Activated naive CD8-positive, alpha-beta T cell treated with anti-CD3 and anti-CD28 coated beads for 36 hours (primary cell): ENCODE data around the gene GRB14. TPM values are rescaled to one million over a fixed set of nuclear protein-coding genes. Genes with fewer than 3 reads are reported as not detected.
"Not testable (repeated sequence)": the region's sequence is repeated elsewhere in the genome, so short reads cannot be mapped to it uniquely, and the experiment has no call there.

Experiments
- DNase-seq: peaks from one replicate; pipeline ENCODE4 v3.0.0; 2021
- H3K27ac Mint-ChIP-seq: one replicate; pipeline ENCODE4 v1.8.0; 2022; ENCODE audit warnings: mild to moderate bottlenecking, moderate library complexity, mixed read lengths
- H3K27me3 Mint-ChIP-seq: one replicate; pipeline ENCODE4 v1.8.0; 2022; ENCODE audit warnings: mild to moderate bottlenecking, mixed read lengths
- H3K36me3 Mint-ChIP-seq: one replicate; pipeline ENCODE4 v1.8.0; 2021; ENCODE audit warnings: mild to moderate bottlenecking, mixed read lengths
- H3K4me1 Mint-ChIP-seq: one replicate; pipeline ENCODE4 v1.8.0; 2021; ENCODE audit warnings: mixed read lengths
- H3K4me3 Mint-ChIP-seq: one replicate; pipeline ENCODE4 v1.8.0; 2022; ENCODE audit warnings: mild to moderate bottlenecking, moderate library complexity, mixed read lengths
- H3K9me3 Mint-ChIP-seq: one replicate; pipeline ENCODE4 v1.8.0; 2022; ENCODE audit warnings: mixed read lengths
- total RNA-seq, 2 experiments: library from RNA; stranded (reverse); gene quantifications; one replicate each; pipeline ENCODE4 v1.2.3, GENCODE V29; 2021

GRB14 gene
- total RNA-seq, 2 experiments from 2014 or later = not detected

GRCh38 chr2:164551519-164551918 is 69.8 kb downstream of the GRB14 start:
- peaks cover 6% of the 10 kb centered on the region for H3K9me3 Mint-ChIP-seq

GRCh38 chr2:164549705-164550104 is 71.6 kb downstream of the GRB14 start:
- H3K9me3 Mint-ChIP-seq, H3K27me3 Mint-ChIP-seq, H3K4me3 Mint-ChIP-seq, H3K36me3 Mint-ChIP-seq, H3K4me1 Mint-ChIP-seq, DNase-seq, H3K27ac Mint-ChIP-seq: not testable (repeated sequence)

More at GRCh38 chr2:164551519-164551918, 69.8 kb downstream of the GRB14 start:
- Mint-ChIP-seq H3K36me3 (no peaks in the 10 kb centered on the region), H3K27ac (no peak overlapping the region), H3K4me3 (no peak overlapping the region), H3K4me1 (no peaks in the 10 kb centered on the region), H3K27me3 (no peaks in the 10 kb centered on the region)
- no peak for DNase-seq

GRCh38 chr2:164545484-164545883 is 75.8 kb downstream of the GRB14 start:
- H3K36me3 Mint-ChIP-seq = no peaks in the 10 kb centered on the region
- no peak overlapping the region for H3K27ac Mint-ChIP-seq
- H3K9me3 Mint-ChIP-seq = peaks cover 7% of the 10 kb centered on the region
- no peak for DNase-seq
- H3K27me3 Mint-ChIP-seq = no peaks in the 10 kb centered on the region
- H3K4me1 Mint-ChIP-seq = no peaks in the 10 kb centered on the region
- H3K4me3 Mint-ChIP-seq = no peak overlapping the region

- DNase-seq = no peak
- Mint-ChIP-seq H3K27me3 (no peaks in the 10 kb centered on the region), H3K36me3 (no peaks in the 10 kb centered on the region), H3K9me3 (peaks cover 3% of the 10 kb centered on the region), H3K4me1 (no peaks in the 10 kb centered on the region), H3K27ac (no peak overlapping the region), H3K4me3 (no peak overlapping the region)
These were observed 78.7 kb downstream of the GRB14 start for GRCh38 chr2:164542581-164543021.

GRCh38 chr2:164538240-164538866 is 82.9 kb downstream of the GRB14 start:
- Mint-ChIP-seq H3K27ac (no peak overlapping the region), H3K4me3 (no peak overlapping the region), H3K4me1 (no peaks in the 10 kb centered on the region), H3K36me3 (no peaks in the 10 kb centered on the region), H3K27me3 (no peaks in the 10 kb centered on the region), H3K9me3 (peaks cover 1% of the 10 kb centered on the region)
- no peak for DNase-seq

- no peaks in the 10 kb centered on the region for H3K27me3 Mint-ChIP-seq
- DNase-seq = no peak
- no peaks in the 10 kb centered on the region for H3K9me3 Mint-ChIP-seq
- H3K27ac Mint-ChIP-seq = no peak overlapping the region
- H3K4me3 Mint-ChIP-seq = no peak overlapping the region
- no peaks in the 10 kb centered on the region for H3K4me1 Mint-ChIP-seq
- no peaks in the 10 kb centered on the region for H3K36me3 Mint-ChIP-seq
These were observed 85.8 kb downstream of the GRB14 start for GRCh38 chr2:164535280-164536025.

GRCh38 chr2:164530464-164530863 is 90.8 kb downstream of the GRB14 start:
- DNase-seq = no peak
- Mint-ChIP-seq H3K36me3 (no peaks in the 10 kb centered on the region), H3K27ac (no peak overlapping the region), H3K4me3 (no peak overlapping the region), H3K9me3 (no peaks in the 10 kb centered on the region), H3K4me1 (no peaks in the 10 kb centered on the region), H3K27me3 (no peaks in the 10 kb centered on the region)

GRCh38 chr2:164523726-164524125 is 97.6 kb downstream of the GRB14 start:
- Mint-ChIP-seq H3K27ac (no peak overlapping the region), H3K4me1 (no peaks in the 10 kb centered on the region), H3K36me3 (no peaks in the 10 kb centered on the region), H3K4me3 (no peak overlapping the region), H3K27me3 (no peaks in the 10 kb centered on the region), H3K9me3 (peaks cover 3% of the 10 kb centered on the region)
- no peak for DNase-seq

- Mint-ChIP-seq H3K4me3 (no peak overlapping the region), H3K9me3 (peaks cover 5% of the 10 kb centered on the region), H3K27me3 (no peaks in the 10 kb centered on the region), H3K36me3 (no peaks in the 10 kb centered on the region), H3K27ac (no peak overlapping the region), H3K4me1 (no peaks in the 10 kb centered on the region)
- DNase-seq = no peak
These were observed 98.3 kb downstream of the GRB14 start for GRCh38 chr2:164523009-164523408.

- no peaks in the 10 kb centered on the region for H3K4me1 Mint-ChIP-seq
- no peak overlapping the region for H3K4me3 Mint-ChIP-seq
- no peaks in the 10 kb centered on the region for H3K36me3 Mint-ChIP-seq
- no peak for DNase-seq
- H3K27ac Mint-ChIP-seq = no peak overlapping the region
- H3K27me3 Mint-ChIP-seq = no peaks in the 10 kb centered on the region
- peaks cover 5% of the 10 kb centered on the region for H3K9me3 Mint-ChIP-seq
These were observed 98.7 kb downstream of the GRB14 start for GRCh38 chr2:164522561-164522981.

- Mint-ChIP-seq H3K36me3 (no peaks in the 10 kb centered on the region), H3K9me3 (peaks cover 22% of the 10 kb centered on the region), H3K4me1 (no peaks in the 10 kb centered on the region), H3K27me3 (no peaks in the 10 kb centered on the region), H3K4me3 (no peak overlapping the region), H3K27ac (no peak overlapping the region)
- DNase-seq = no peak
These were observed 105.5 kb downstream of the GRB14 start for GRCh38 chr2:164515734-164516133.

- Mint-ChIP-seq H3K9me3 (peaks cover 20% of the 10 kb centered on the region), H3K4me3 (no peak overlapping the region), H3K27me3 (no peaks in the 10 kb centered on the region), H3K36me3 (no peaks in the 10 kb centered on the region), H3K27ac (no peak overlapping the region), H3K4me1 (no peaks in the 10 kb centered on the region)
- DNase-seq = no peak
These were observed 106.3 kb downstream of the GRB14 start for GRCh38 chr2:164515030-164515429.

GRCh38 chr2:164514491-164514890 is 106.8 kb downstream of the GRB14 start:
- Mint-ChIP-seq H3K4me3 (no peak overlapping the region), H3K36me3 (no peaks in the 10 kb centered on the region), H3K27ac (no peak overlapping the region), H3K4me1 (no peaks in the 10 kb centered on the region), H3K27me3 (no peaks in the 10 kb centered on the region), H3K9me3 (peaks cover 20% of the 10 kb centered on the region)
- DNase-seq = no peak

- Mint-ChIP-seq H3K4me3 (no peak overlapping the region), H3K27ac (no peak overlapping the region), H3K9me3 (peaks cover 20% of the 10 kb centered on the region), H3K4me1 (no peaks in the 10 kb centered on the region), H3K27me3 (no peaks in the 10 kb centered on the region), H3K36me3 (no peaks in the 10 kb centered on the region)
- DNase-seq = no peak
These were observed 108.4 kb downstream of the GRB14 start for GRCh38 chr2:164512871-164513270.

- Mint-ChIP-seq H3K27ac (no peak overlapping the region), H3K9me3 (peaks cover 16% of the 10 kb centered on the region), H3K4me1 (no peaks in the 10 kb centered on the region), H3K4me3 (no peak overlapping the region), H3K27me3 (no peaks in the 10 kb centered on the region), H3K36me3 (no peaks in the 10 kb centered on the region)
- no peak for DNase-seq
These were observed 109.5 kb downstream of the GRB14 start for GRCh38 chr2:164511738-164512137.

GRCh38 chr2:164510895-164511294 is 110.4 kb downstream of the GRB14 start:
- H3K4me3 Mint-ChIP-seq = no peak overlapping the region
- peaks cover 15% of the 10 kb centered on the region for H3K9me3 Mint-ChIP-seq
- no peaks in the 10 kb centered on the region for H3K27me3 Mint-ChIP-seq
- no peaks in the 10 kb centered on the region for H3K36me3 Mint-ChIP-seq
- no peak for DNase-seq
- no peak overlapping the region for H3K27ac Mint-ChIP-seq
- H3K4me1 Mint-ChIP-seq = no peaks in the 10 kb centered on the region
